NCI-H2196 treated with DMSO at 0.1 percent for 48 hours (cell line): ENCODE measurements around the gene CSRNP2.
A peak's percentile ranks its signal among the peaks of the same experiment; 100 is the strongest.
"Not testable (repeated sequence)": the region's sequence is repeated elsewhere in the genome, so short reads cannot be mapped to it uniquely, and the experiment has no call there.

ENCODE experiments used
- DNase-seq: peaks from one replicate; lab custom pipeline; 2025; ENCODE audit not compliant: unreplicated experiment; lab: John Stamatoyannopoulos, UW

CSRNP2 gene

GRCh38 chr12:51028813-51029150 lies 54.6 kb downstream of the CSRNP2 start:
- DNase-seq, result no peak

- DNase-seq, result peak; percentile 26
Measured at GRCh38 chr12:51028126-51028812, 55.1 kb downstream of the CSRNP2 start.

- no peak for DNase-seq
Measured at GRCh38 chr12:51027342-51027835, 56.0 kb downstream of the CSRNP2 start.

- peak; percentile 91 for DNase-seq
Measured at GRCh38 chr12:51025836-51026638, 57.4 kb downstream of the CSRNP2 start, which contains the start of gene SLC11A2. Gene SLC11A2 (minus strand): TSS chr12:51026384. CDS start chr12:51010728, 15,656 bp downstream.

- DNase-seq, result no peak
Measured at GRCh38 chr12:51025338-51025835, 58.0 kb downstream of the CSRNP2 start.

- DNase-seq, result no peak
Measured at GRCh38 chr12:51023625-51024382, 59.6 kb downstream of the CSRNP2 start.

- DNase-seq, result no peak
Measured at GRCh38 chr12:51021694-51022093, 61.7 kb downstream of the CSRNP2 start.

GRCh38 chr12:51020448-51021182 lies 62.8 kb downstream of the CSRNP2 start:
- DNase-seq, result no peak

GRCh38 chr12:51019927-51020326 lies 63.5 kb downstream of the CSRNP2 start:
- no peak for DNase-seq

GRCh38 chr12:51018956-51019355 lies 64.4 kb downstream of the CSRNP2 start:
- DNase-seq, result no peak

- DNase-seq, result no peak
Measured at GRCh38 chr12:51017452-51017851, 65.9 kb downstream of the CSRNP2 start.

GRCh38 chr12:51014467-51014866 lies 68.9 kb downstream of the CSRNP2 start:
- DNase-seq, result not testable (repeated sequence)

GRCh38 chr12:51013441-51013840 lies 70.0 kb downstream of the CSRNP2 start:
- DNase-seq, result no peak

GRCh38 chr12:51012570-51013236 lies 70.7 kb downstream of the CSRNP2 start:
- DNase-seq, result no peak

- no peak for DNase-seq
Measured at GRCh38 chr12:51011955-51012354, 71.4 kb downstream of the CSRNP2 start.
